ENCODE results near the gene ADAMTS8.

ADAMTS8 gene

DNA sequence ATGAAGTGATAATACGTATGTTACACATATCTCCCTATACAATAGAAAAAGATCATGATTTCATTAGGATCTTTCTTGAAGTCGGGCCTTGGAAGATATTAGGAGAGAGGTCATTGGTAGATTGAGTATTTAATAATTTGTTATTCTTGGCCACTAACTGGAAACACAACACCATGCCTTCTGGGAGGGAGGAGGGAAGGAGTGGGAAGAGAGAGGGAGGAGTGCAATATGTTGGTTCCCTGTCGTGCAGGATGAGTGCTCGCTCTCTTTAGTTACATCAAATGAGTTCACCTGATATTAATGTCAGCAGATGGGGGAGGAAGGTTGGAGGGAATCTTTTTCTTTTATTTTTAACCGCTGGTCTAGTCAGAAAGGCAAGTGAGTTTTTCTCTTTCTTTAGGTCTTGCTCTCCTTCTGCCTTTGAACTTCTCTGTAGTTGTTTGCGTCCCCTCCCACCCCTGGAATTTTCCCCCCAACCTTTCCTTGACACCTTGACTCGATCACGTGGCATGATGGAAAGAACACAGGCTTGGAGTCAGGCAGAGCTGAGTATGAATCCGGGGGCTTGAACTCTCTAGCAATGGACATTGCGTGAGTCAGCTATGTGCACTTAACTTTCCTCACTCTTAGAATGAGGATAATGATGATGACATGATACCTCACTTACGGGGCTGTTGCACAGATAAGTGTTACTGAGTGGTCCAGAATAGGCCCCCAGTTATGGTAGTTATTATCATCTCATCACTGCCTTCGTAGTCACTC, 26.3 kb upstream of the ADAMTS8 start:
- no peak overlapping the region for H2AFZ ChIP-seq (ENCODE audit: low read length)
- peaks cover 2 to 8% of the 10 kb centered on the region in 2 donors for H3K4me1 ChIP-seq (ENCODE audit: control insufficient read depth in 2 of 2, insufficient read depth in 1 of 2, low read depth in 1 of 2, low read length in 2 of 2)
- no peak for DNase-seq (ENCODE audit: low spot score)
- H3K9me3 ChIP-seq (replicated peaks in 1 of 2; ENCODE audit: control insufficient read depth in 2 of 2, insufficient read depth in 1 of 2, low read depth in 1 of 2, low read length in 2 of 2): no peaks in the 10 kb centered on the region
- no peak overlapping the region for H3K14ac ChIP-seq (ENCODE audit: low read length)
- H3K9ac ChIP-seq (ENCODE audit: low read depth, low read length, poor library complexity): no peak overlapping the region
- no peak overlapping the region for H3K23ac ChIP-seq (ENCODE audit: low read depth, low read length, poor library complexity)
- no peak overlapping the region for H3K4ac ChIP-seq (ENCODE audit: low read length)
- no peak overlapping the region for H4K91ac ChIP-seq (ENCODE audit: low read depth, low read length, poor library complexity)
- H2BK120ac ChIP-seq (ENCODE audit: low read depth, low read length): no peak overlapping the region
- no peaks in the 10 kb centered on the region for H3K79me1 ChIP-seq (ENCODE audit: low read depth, low read length)
- H3K27me3 ChIP-seq (ENCODE audit: control insufficient read depth in 3 of 3, insufficient read depth in 3 of 3, low read depth in 1 of 3, low read length in 3 of 3): peaks cover 0 to 23% (median 12%) of the 10 kb centered on the region in 3 experiments
- no peak overlapping the region for H3K4me3 ChIP-seq (ENCODE audit: low read length in 2 of 2)
- no peaks in the 10 kb centered on the region for H3K36me3 ChIP-seq (replicated peaks in 1 of 2; ENCODE audit: control insufficient read depth in 2 of 2, insufficient read depth in 2 of 2, low read length in 2 of 2)
- H2AK5ac ChIP-seq (ENCODE audit: low read depth, low read length): no peak overlapping the region
- H3K18ac ChIP-seq (ENCODE audit: low read length): no peak overlapping the region
- H3K27ac ChIP-seq (replicated peaks; ENCODE audit: low read length): no peak overlapping the region
- no peak overlapping the region for H3K4me2 ChIP-seq (ENCODE audit: insufficient read depth, low read length, poor library complexity, severe bottlenecking)
- H2BK12ac ChIP-seq (ENCODE audit: low read length): no peak overlapping the region
- H2BK15ac ChIP-seq (ENCODE audit: low read length): no peak overlapping the region
- no peak overlapping the region for H2BK5ac ChIP-seq (ENCODE audit: low read length)
- no CpG with 5 or more reads among the region's 12 CpGs for whole genome bisulfite sequencing, 2 donors (ENCODE audit: extremely low coverage in 2 of 2, insufficient read length in 2 of 2, insufficient replicate concordance in 1 of 2)
- no peak overlapping the region for H4K8ac ChIP-seq (ENCODE audit: low read depth, low read length)

DNA sequence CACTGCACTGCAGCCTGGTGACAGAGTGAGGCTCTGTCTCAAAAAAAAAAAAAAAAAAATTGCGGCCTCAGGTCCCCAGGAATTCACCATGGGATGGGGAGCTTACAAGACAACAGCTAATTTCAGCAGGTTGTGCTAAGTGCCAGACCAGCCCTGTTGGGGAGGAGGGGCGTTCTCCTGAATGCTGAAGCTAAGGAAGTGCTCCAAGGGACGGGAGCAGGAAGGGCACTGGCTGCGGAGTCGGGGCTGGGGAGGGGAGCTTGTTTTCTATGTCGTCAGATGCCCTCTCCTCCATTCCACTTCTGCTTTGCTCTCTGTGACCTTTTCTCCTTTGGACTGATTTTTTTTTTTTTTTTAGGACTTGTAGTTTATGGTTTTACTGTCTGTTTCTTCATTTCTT, 24.5 kb upstream of the ADAMTS8 start:
- Histone ChIP-seq H3K4me2 (ENCODE audit: insufficient read depth, low read length, poor library complexity, severe bottlenecking) (no peak overlapping the region), H3K27me3 (ENCODE audit: control insufficient read depth in 3 of 3, insufficient read depth in 3 of 3, low read depth in 1 of 3, low read length in 3 of 3) (peaks cover 0 to 35% (median 21%) of the 10 kb centered on the region in 3 experiments), H2AFZ (ENCODE audit: low read length) (no peak overlapping the region), H2AK5ac (ENCODE audit: low read depth, low read length) (no peak overlapping the region), H2BK5ac (ENCODE audit: low read length) (no peak overlapping the region), H3K79me1 (ENCODE audit: low read depth, low read length) (no peaks in the 10 kb centered on the region), H3K9me3 (replicated peaks in 1 of 2; ENCODE audit: control insufficient read depth in 2 of 2, insufficient read depth in 1 of 2, low read depth in 1 of 2, low read length in 2 of 2) (no peaks in the 10 kb centered on the region), H3K4ac (ENCODE audit: low read length) (no peak overlapping the region), H2BK15ac (ENCODE audit: low read length) (no peak overlapping the region), H2BK12ac (ENCODE audit: low read length) (no peak overlapping the region), H3K27ac (replicated peaks; ENCODE audit: low read length) (no peak overlapping the region), H2BK120ac (ENCODE audit: low read depth, low read length) (no peak overlapping the region), H3K9ac (ENCODE audit: low read depth, low read length, poor library complexity) (no peak overlapping the region), H3K4me1 (ENCODE audit: control insufficient read depth in 2 of 2, insufficient read depth in 1 of 2, low read depth in 1 of 2, low read length in 2 of 2) (peaks cover 10 to 13% of the 10 kb centered on the region in 2 donors), H3K4me3 (ENCODE audit: low read length in 2 of 2) (no peak overlapping the region), H4K91ac (ENCODE audit: low read depth, low read length, poor library complexity) (no peak overlapping the region), H3K23ac (ENCODE audit: low read depth, low read length, poor library complexity) (no peak overlapping the region), H4K8ac (ENCODE audit: low read depth, low read length) (no peak overlapping the region), H3K14ac (ENCODE audit: low read length) (no peak overlapping the region), H3K36me3 (replicated peaks in 1 of 2; ENCODE audit: control insufficient read depth in 2 of 2, insufficient read depth in 2 of 2, low read length in 2 of 2) (no peaks in the 10 kb centered on the region), H3K18ac (ENCODE audit: low read length) (no peak overlapping the region)
- no peak for DNase-seq (ENCODE audit: low spot score)
- WGBS, 2 donors (ENCODE audit: extremely low coverage in 2 of 2, insufficient read length in 2 of 2, insufficient replicate concordance in 1 of 2): no CpG with 5 or more reads among the region's 6 CpGs

DNA sequence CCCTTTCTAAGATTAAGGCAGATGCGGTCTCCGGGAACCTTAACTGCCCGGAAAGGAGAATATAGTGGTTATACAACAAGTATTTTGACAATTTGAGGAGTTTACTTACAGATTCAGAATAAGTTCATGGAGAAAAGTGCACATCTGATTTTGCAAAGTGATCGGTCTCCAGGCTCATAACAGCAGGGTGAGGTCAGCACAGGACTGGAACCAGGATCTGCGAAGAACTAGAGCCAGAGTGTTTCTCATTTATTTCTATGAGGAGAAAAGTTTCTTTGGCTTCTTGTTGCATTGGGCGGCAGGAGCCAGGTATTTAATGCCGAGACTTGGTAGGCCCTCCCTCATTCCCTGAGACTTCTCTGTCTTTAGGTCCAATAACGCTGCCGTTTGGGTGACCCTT, 23.8 kb upstream of the ADAMTS8 start:
- no peak overlapping the region for H3K4ac ChIP-seq (ENCODE audit: low read length)
- H2BK12ac ChIP-seq (ENCODE audit: low read length): no peak overlapping the region
- H3K4me1 ChIP-seq (ENCODE audit: control insufficient read depth in 2 of 2, insufficient read depth in 1 of 2, low read depth in 1 of 2, low read length in 2 of 2): peaks cover 12 to 14% of the 10 kb centered on the region in 2 donors
- H3K14ac ChIP-seq (ENCODE audit: low read length): no peak overlapping the region
- no peak overlapping the region for H2BK120ac ChIP-seq (ENCODE audit: low read depth, low read length)
- no peak overlapping the region for H4K8ac ChIP-seq (ENCODE audit: low read depth, low read length)
- no peak overlapping the region for H3K4me2 ChIP-seq (ENCODE audit: insufficient read depth, low read length, poor library complexity, severe bottlenecking)
- DNase-seq (ENCODE audit: low spot score): no peak
- no peak overlapping the region for H2AFZ ChIP-seq (ENCODE audit: low read length)
- no peaks in the 10 kb centered on the region for H3K79me1 ChIP-seq (ENCODE audit: low read depth, low read length)
- H3K4me3 ChIP-seq (ENCODE audit: low read length in 2 of 2): no peak overlapping the region
- H3K23ac ChIP-seq (ENCODE audit: low read depth, low read length, poor library complexity): no peak overlapping the region
- no peak overlapping the region for H3K27ac ChIP-seq (replicated peaks; ENCODE audit: low read length)
- no peak overlapping the region for H4K91ac ChIP-seq (ENCODE audit: low read depth, low read length, poor library complexity)
- no peaks in the 10 kb centered on the region for H3K9me3 ChIP-seq (replicated peaks in 1 of 2; ENCODE audit: control insufficient read depth in 2 of 2, insufficient read depth in 1 of 2, low read depth in 1 of 2, low read length in 2 of 2)
- H2BK5ac ChIP-seq (ENCODE audit: low read length): no peak overlapping the region
- H2BK15ac ChIP-seq (ENCODE audit: low read length): no peak overlapping the region
- no peaks in the 10 kb centered on the region for H3K36me3 ChIP-seq (replicated peaks in 1 of 2; ENCODE audit: control insufficient read depth in 2 of 2, insufficient read depth in 2 of 2, low read length in 2 of 2)
- WGBS, 2 donors (ENCODE audit: extremely low coverage in 2 of 2, insufficient read length in 2 of 2, insufficient replicate concordance in 1 of 2): no CpG with 5 or more reads among the region's 9 CpGs
- no peak overlapping the region for H3K9ac ChIP-seq (ENCODE audit: low read depth, low read length, poor library complexity)
- H2AK5ac ChIP-seq (ENCODE audit: low read depth, low read length): no peak overlapping the region
- no peak overlapping the region for H3K18ac ChIP-seq (ENCODE audit: low read length)
- peaks cover 0 to 35% (median 21%) of the 10 kb centered on the region in 3 experiments for H3K27me3 ChIP-seq (ENCODE audit: control insufficient read depth in 3 of 3, insufficient read depth in 3 of 3, low read depth in 1 of 3, low read length in 3 of 3)

DNA sequence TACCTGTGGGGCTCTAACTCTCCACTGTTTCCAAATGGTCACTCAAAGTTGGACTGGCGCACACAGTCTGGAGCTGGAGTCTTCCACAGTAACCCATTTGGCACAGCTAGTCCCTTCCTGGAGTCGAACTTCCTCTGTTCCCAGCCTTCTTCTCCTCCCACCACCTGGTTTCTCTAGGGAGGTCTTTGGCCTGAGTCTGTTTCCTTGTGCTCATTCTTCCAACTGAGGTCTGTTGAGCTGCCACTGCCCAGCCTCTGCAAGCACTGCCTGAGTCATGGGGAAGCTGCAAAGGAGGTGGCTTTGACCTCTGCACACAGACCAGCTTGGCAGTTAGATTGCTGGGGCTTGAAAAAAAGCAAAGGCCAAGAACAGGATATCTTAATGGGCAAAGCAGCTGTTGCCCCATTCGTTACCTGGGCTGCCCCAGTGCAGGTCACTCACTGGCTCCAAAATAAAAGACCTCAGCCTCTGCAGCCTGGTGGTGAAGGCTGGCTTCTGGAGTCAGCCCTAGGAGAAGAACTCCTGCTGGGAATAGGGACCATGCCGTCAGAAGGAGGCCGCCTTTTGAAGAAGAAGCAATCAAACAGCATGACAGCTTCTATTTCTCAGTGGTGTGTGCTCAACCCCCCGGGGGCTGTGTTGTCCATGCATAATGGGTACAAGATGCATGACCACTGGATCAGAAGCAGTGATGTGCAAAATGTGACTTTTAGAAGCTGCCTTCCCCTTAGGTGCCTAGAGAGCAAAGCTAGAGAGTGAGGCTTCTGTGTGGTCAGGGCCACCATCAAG, 23.0 kb upstream of the ADAMTS8 start:
- no peak overlapping the region for H2AFZ ChIP-seq (ENCODE audit: low read length)
- no peak overlapping the region for H2AK5ac ChIP-seq (ENCODE audit: low read depth, low read length)
- DNase-seq (ENCODE audit: low spot score): no peak
- H3K4me1 ChIP-seq (ENCODE audit: control insufficient read depth in 2 of 2, insufficient read depth in 1 of 2, low read depth in 1 of 2, low read length in 2 of 2): peaks cover 12 to 14% of the 10 kb centered on the region in 2 donors
- no peak overlapping the region for H3K4me2 ChIP-seq (ENCODE audit: insufficient read depth, low read length, poor library complexity, severe bottlenecking)
- H3K18ac ChIP-seq (ENCODE audit: low read length): no peak overlapping the region
- no peak overlapping the region for H3K27ac ChIP-seq (replicated peaks; ENCODE audit: low read length)
- H3K14ac ChIP-seq (ENCODE audit: low read length): no peak overlapping the region
- H3K23ac ChIP-seq (ENCODE audit: low read depth, low read length, poor library complexity): no peak overlapping the region
- H3K79me1 ChIP-seq (ENCODE audit: low read depth, low read length): no peaks in the 10 kb centered on the region
- H4K8ac ChIP-seq (ENCODE audit: low read depth, low read length): no peak overlapping the region
- no peak overlapping the region for H2BK12ac ChIP-seq (ENCODE audit: low read length)
- WGBS, 2 donors (ENCODE audit: extremely low coverage in 2 of 2, insufficient read length in 2 of 2, insufficient replicate concordance in 1 of 2): no CpG with 5 or more reads among the region's 6 CpGs
- H2BK15ac ChIP-seq (ENCODE audit: low read length): no peak overlapping the region
- H3K9ac ChIP-seq (ENCODE audit: low read depth, low read length, poor library complexity): no peak overlapping the region
- H3K36me3 ChIP-seq (replicated peaks in 1 of 2; ENCODE audit: control insufficient read depth in 2 of 2, insufficient read depth in 2 of 2, low read length in 2 of 2): no peaks in the 10 kb centered on the region
- peaks cover 0 to 41% (median 21%) of the 10 kb centered on the region in 3 experiments for H3K27me3 ChIP-seq (ENCODE audit: control insufficient read depth in 3 of 3, insufficient read depth in 3 of 3, low read depth in 1 of 3, low read length in 3 of 3)
- no peak overlapping the region for H2BK5ac ChIP-seq (ENCODE audit: low read length)
- H3K4ac ChIP-seq (ENCODE audit: low read length): no peak overlapping the region
- no peak overlapping the region for H4K91ac ChIP-seq (ENCODE audit: low read depth, low read length, poor library complexity)
- no peaks in the 10 kb centered on the region for H3K9me3 ChIP-seq (replicated peaks in 1 of 2; ENCODE audit: control insufficient read depth in 2 of 2, insufficient read depth in 1 of 2, low read depth in 1 of 2, low read length in 2 of 2)
- H2BK120ac ChIP-seq (ENCODE audit: low read depth, low read length): no peak overlapping the region
- H3K4me3 ChIP-seq (ENCODE audit: low read length in 2 of 2): no peak overlapping the region
